ENCODE results near the gene VLDLR. TPM values are rescaled to one million over a fixed set of nuclear protein-coding genes. Genes with fewer than 3 reads are reported as not detected.

VLDLR gene
- total RNA-seq, 1 experiment from 2014 or later: 5.0 TPM

GRCh38 chr9:2642068-2642467 is 20.5 kb downstream of the VLDLR start:
- no peak for TF ChIP-seq CTCF (IDR thresholded peaks at IDR 0.05; ENCODE audit: unreplicated experiment)
- no TSS peak for BruUV-seq (replicated peaks)
- Mint-ChIP-seq H3K4me1 (ENCODE audit: insufficient read depth, unreplicated experiment) (no peaks in the 10 kb centered on the region), H3K9me3 (ENCODE audit: unreplicated experiment) (no peaks in the 10 kb centered on the region), H3K27ac (ENCODE audit: low read depth, unreplicated experiment) (no peak overlapping the region), H3K4me3 (ENCODE audit: unreplicated experiment) (no peak overlapping the region), H3K27me3 (ENCODE audit: insufficient read depth, unreplicated experiment) (no peaks in the 10 kb centered on the region), H3K36me3 (ENCODE audit: insufficient read depth, unreplicated experiment) (peaks cover 10% of the 10 kb centered on the region)
- CTCF ChIA-PET: interaction anchor here (0.6 to 0.7 kb wide), 2 partner anchors 9 to 438 kb away, joined by 3 read pairs; no protein-coding TSS in a partner anchor
- no peak for DNase-seq (ENCODE audit: unreplicated experiment)
- intact Hi-C loops (cut with micrococcal nuclease): no loop called here
- POLR2A ChIA-PET: no interaction called here

- CTCF ChIA-PET: no interaction called here
- no peaks in the 10 kb centered on the region for H3K9me3 Mint-ChIP-seq (ENCODE audit: unreplicated experiment)
- peaks cover 19% of the 10 kb centered on the region for H3K36me3 Mint-ChIP-seq (ENCODE audit: insufficient read depth, unreplicated experiment)
- no peak overlapping the region for H3K27ac Mint-ChIP-seq (ENCODE audit: low read depth, unreplicated experiment)
- no peaks in the 10 kb centered on the region for H3K27me3 Mint-ChIP-seq (ENCODE audit: insufficient read depth, unreplicated experiment)
- H3K4me1 Mint-ChIP-seq (ENCODE audit: insufficient read depth, unreplicated experiment): no peaks in the 10 kb centered on the region
- intact Hi-C loops (cut with micrococcal nuclease): no loop called here
- no TSS peak for BruUV-seq (replicated peaks)
- POLR2A ChIA-PET: no interaction called here
- H3K4me3 Mint-ChIP-seq (ENCODE audit: unreplicated experiment): no peak overlapping the region
- no peak for TF ChIP-seq CTCF (IDR thresholded peaks at IDR 0.05; ENCODE audit: unreplicated experiment)
- no peak for DNase-seq (ENCODE audit: unreplicated experiment)
Measured at GRCh38 chr9:2645569-2645968, 24.0 kb downstream of the VLDLR start.

- H3K9me3 Mint-ChIP-seq (ENCODE audit: unreplicated experiment): no peaks in the 10 kb centered on the region
- peaks cover 8% of the 10 kb centered on the region for H3K36me3 Mint-ChIP-seq (ENCODE audit: insufficient read depth, unreplicated experiment)
- no peaks in the 10 kb centered on the region for H3K27me3 Mint-ChIP-seq (ENCODE audit: insufficient read depth, unreplicated experiment)
- H3K27ac Mint-ChIP-seq (ENCODE audit: low read depth, unreplicated experiment): peak overlapping the region; percentile 13
- intact Hi-C loops (cut with micrococcal nuclease): no loop called here
- no peak for TF ChIP-seq CTCF (IDR thresholded peaks at IDR 0.05; ENCODE audit: unreplicated experiment)
- ChIA-PET CTCF (interaction anchor here (0.7 to 0.8 kb wide), 3 partner anchors 19 to 1467 kb away, joined by 3 to 4 read pairs (median 3); no protein-coding TSS in a partner anchor), POLR2A (no interaction called here)
- no TSS peak for BruUV-seq (replicated peaks)
- no peak overlapping the region for H3K4me3 Mint-ChIP-seq (ENCODE audit: unreplicated experiment)
- H3K4me1 Mint-ChIP-seq (ENCODE audit: insufficient read depth, unreplicated experiment): peaks cover 13% of the 10 kb centered on the region
- DNase-seq (ENCODE audit: unreplicated experiment): peak; percentile 60
Measured at GRCh38 chr9:2655411-2655901, 33.9 kb downstream of the VLDLR start.

GRCh38 chr9:2657427-2657826 is 35.8 kb downstream of the VLDLR start:
- H3K27ac Mint-ChIP-seq (ENCODE audit: low read depth, unreplicated experiment): no peak overlapping the region
- DNase-seq (ENCODE audit: unreplicated experiment): no peak
- CTCF ChIA-PET: interaction anchor here (0.6 kb wide), 1 partner anchor 296 kb away, joined by 5 read pairs; no protein-coding TSS in a partner anchor
- intact Hi-C loops (cut with micrococcal nuclease): no loop called here
- peaks cover 13% of the 10 kb centered on the region for H3K4me1 Mint-ChIP-seq (ENCODE audit: insufficient read depth, unreplicated experiment)
- no peaks in the 10 kb centered on the region for H3K9me3 Mint-ChIP-seq (ENCODE audit: unreplicated experiment)
- H3K4me3 Mint-ChIP-seq (ENCODE audit: unreplicated experiment): no peak overlapping the region
- POLR2A ChIA-PET: interaction anchor here (1.1 kb wide), 1 partner anchor 9 kb away, joined by 3 read pairs; no protein-coding TSS in a partner anchor
- peaks cover 8% of the 10 kb centered on the region for H3K36me3 Mint-ChIP-seq (ENCODE audit: insufficient read depth, unreplicated experiment)
- no TSS peak for BruUV-seq (replicated peaks)
- no peak for TF ChIP-seq CTCF (IDR thresholded peaks at IDR 0.05; ENCODE audit: unreplicated experiment)
- no peaks in the 10 kb centered on the region for H3K27me3 Mint-ChIP-seq (ENCODE audit: insufficient read depth, unreplicated experiment)

Data from MCF 10A (cell line).